HCT116 (cell line): ENCODE measurements around the gene GAS2. TPM values are rescaled to one million over a fixed set of nuclear protein-coding genes. Genes with fewer than 3 reads are reported as not detected.

Experiments used
- ATAC-seq: fragments of 200-7000 bp; cut with Tn5 transposase; 2 replicates; pipeline ENCODE4 v1.9.1; 2020; ENCODE audit warnings: mild to moderate bottlenecking, moderate library complexity
- BruUV-seq: library from RNA; stranded (reverse); fragments of 400-500 nt; replicated peaks from 2 replicates; lab custom pipeline; 2021; lab: Mats Ljungman, UMichigan
- CTCF ChIA-PET: fragments of 300-600 bp; sonication (Branson Sonifier 250); formaldehyde crosslinking; loops from one replicate; lab custom pipeline; 2021; ENCODE audit warnings: antibody characterized with exemption; lab: Charles Lee
- POLR2A ChIA-PET: fragments of 300-600, 350-600 bp; sonication (Branson Sonifier 250); formaldehyde crosslinking; loops from one replicate; lab custom pipeline; 2021; ENCODE audit warnings: antibody characterized with exemption; lab: Charles Lee
- RAD21 ChIA-PET, 2 experiments: fragments of 300-600 bp; sonication (Branson Sonifier 250); formaldehyde crosslinking; loops; one replicate each; lab custom pipeline; 2023; ENCODE audit warnings: low total read pairs in 2 of 2; ENCODE audit not compliant: uncharacterized antibody in 2 of 2, unreplicated experiment in 2 of 2, low non-redundant PET in 1 of 2; lab: Charles Lee
- DNase-seq: peaks from one replicate; pipeline ENCODE4 v3.0.0-alpha.2; 2010; ENCODE audit warnings: low read depth, low spot score
- H2AFZ ChIP-seq: fragments of 200-600 bp; shearing (Covaris generic), sonication (generic); 2 replicates; pipeline ENCODE4 v1.6.1; 2017; ENCODE audit warnings: low read depth, mixed run types, mixed read lengths, antibody characterized with exemption, low read length; ENCODE audit not compliant: poor library complexity, severe bottlenecking
- H3K27ac ChIP-seq: 2 replicates; pipeline ENCODE4 v1.5.1; 2012; ENCODE audit warnings: low read depth, low read length
- H3K27me3 ChIP-seq: fragments of 200-600 bp; sonication (generic); 2 replicates; pipeline ENCODE4 v1.6.1; 2016; ENCODE audit warnings: mixed run types, low read length, mixed read lengths; ENCODE audit not compliant: insufficient read depth
- H3K36me3 ChIP-seq, 2 experiments: fragments of 200-500 bp in 1 of 2; fragments of 200-600 bp in 1 of 2; sonication (Bioruptor generic) in 1 of 2; sonication (generic) in 1 of 2; 2 replicates each; pipeline versions ENCODE4 v1.5.1 to v1.6.1; 2014 to 2016; ENCODE audit warnings: low read length in 2 of 2, inconsistent platforms in 1 of 2, mixed read lengths in 1 of 2, mixed run types in 1 of 2; ENCODE audit not compliant: insufficient read depth in 2 of 2, control insufficient read depth in 1 of 2
- H3K4me1 ChIP-seq, 2 experiments: fragments of 200-600 bp in 1 of 2; sonication (generic) in 1 of 2; 2 replicates each; pipeline versions ENCODE4 v1.5.1 to v1.6.1; 2012 to 2017; ENCODE audit warnings: low read length in 2 of 2, inconsistent platforms in 1 of 2, mild to moderate bottlenecking in 1 of 2, mixed read lengths in 1 of 2, mixed run types in 1 of 2, moderate library complexity in 1 of 2; ENCODE audit not compliant: insufficient read depth in 2 of 2, control insufficient read depth in 1 of 2
- H3K4me2 ChIP-seq: fragments of 200-600 bp; sonication (generic); 2 replicates; pipeline ENCODE4 v1.6.1; 2017; ENCODE audit warnings: mixed run types, low read length, mixed read lengths
- H3K4me3 ChIP-seq, 2 experiments: fragments of 200-600 bp in 1 of 2; sonication (generic) in 1 of 2; replicated peaks in 1 of 2; 2 replicates each; pipeline ENCODE4 v1.5.1; 2011 to 2016; ENCODE audit warnings: low read length in 2 of 2, control low read depth in 1 of 2, low read depth in 1 of 2, mild to moderate bottlenecking in 1 of 2, mixed read lengths in 1 of 2, mixed run types in 1 of 2
- H3K79me2 ChIP-seq: fragments of 200-600 bp; sonication (generic); 2 replicates; pipeline ENCODE4 v1.6.1; 2017; ENCODE audit warnings: mild to moderate bottlenecking, mixed run types, low read length, moderate library complexity, mixed read lengths; ENCODE audit not compliant: insufficient read depth
- H3K9ac ChIP-seq: fragments of 200-600 bp; sonication (generic); 2 replicates; pipeline ENCODE4 v1.6.1; 2016; ENCODE audit warnings: low read length, mixed read lengths
- H3K9me2 ChIP-seq: fragments of 200-600 bp; sonication (generic), shearing (Covaris generic); 2 replicates; pipeline ENCODE4 v1.6.1; 2017; ENCODE audit warnings: mixed run types, mild to moderate bottlenecking, moderate library complexity; ENCODE audit not compliant: insufficient read depth
- H3K9me3 ChIP-seq, 2 experiments: fragments of 200-500 bp in 1 of 2; fragments of 200-600 bp in 1 of 2; sonication (Bioruptor generic) in 1 of 2; sonication (generic) in 1 of 2; 2 replicates each; pipeline ENCODE4 v1.6.1; 2014 to 2017; ENCODE audit warnings: low read length in 2 of 2, mixed read lengths in 2 of 2, inconsistent platforms in 1 of 2, low read depth in 1 of 2, mild to moderate bottlenecking in 1 of 2, mixed run types in 1 of 2, moderate library complexity in 1 of 2; ENCODE audit not compliant: control insufficient read depth in 1 of 2, insufficient read depth in 1 of 2
- H4K20me1 ChIP-seq: fragments of 200-600 bp; sonication (generic), shearing (Covaris generic); 2 replicates; pipeline ENCODE4 v1.6.1; 2017; ENCODE audit warnings: mixed run types, mild to moderate bottlenecking, moderate library complexity; ENCODE audit not compliant: insufficient read depth
- ATF3 ChIP-seq: IDR thresholded peaks from 2 replicates; pipeline ENCODE4 v1.6.1; 2012
- CBX3 ChIP-seq: IDR thresholded peaks from 2 replicates; pipeline ENCODE4 v1.6.1; 2012; ENCODE audit warnings: low read depth
- CEBPB ChIP-seq: IDR thresholded peaks from 2 replicates; pipeline ENCODE4 v1.6.1; 2012; ENCODE audit warnings: low read depth
- EGR1 ChIP-seq: IDR thresholded peaks from 2 replicates; pipeline ENCODE4 v1.6.1; 2012; ENCODE audit warnings: low read depth
- EZH2 ChIP-seq: fragments of 200-600 bp; sonication (generic); IDR thresholded peaks from 2 replicates; pipeline ENCODE4 v1.6.1; 2017; ENCODE audit warnings: antibody characterized with exemption, mixed run types
- RAD21 ChIP-seq: IDR thresholded peaks from 2 replicates; pipeline ENCODE4 v1.6.1; 2012; ENCODE audit warnings: low read depth, mild to moderate bottlenecking
- SIN3A ChIP-seq: IDR thresholded peaks from 2 replicates; pipeline ENCODE4 v1.6.1; 2012; ENCODE audit warnings: low read depth
- SP1 ChIP-seq: IDR thresholded peaks from 2 replicates; pipeline ENCODE4 v1.6.1; 2012; ENCODE audit warnings: low read depth
- TCF7L2 ChIP-seq: IDR thresholded peaks from 2 replicates; pipeline ENCODE4 v1.7.0; 2011; ENCODE audit warnings: borderline replicate concordance, inconsistent platforms; ENCODE audit not compliant: insufficient read depth, insufficient read length; ENCODE audit errors: extremely low read depth
- YY1 ChIP-seq: IDR thresholded peaks from 2 replicates; pipeline ENCODE4 v1.6.1; 2011; ENCODE audit warnings: low read length, low read depth, moderate library complexity, mild to moderate bottlenecking; ENCODE audit not compliant: insufficient replicate concordance; ENCODE audit errors: extremely low read depth
- ZFX ChIP-seq: fragments of 450-650 bp; IDR thresholded peaks from 2 replicates; pipeline ENCODE4 v1.6.1; 2017
- ZNF274 ChIP-seq: fragments of 200-500 bp; sonication (Bioruptor generic); IDR thresholded peaks from 2 replicates; pipeline ENCODE4 v1.6.1; 2014; ENCODE audit warnings: mild to moderate bottlenecking, low read depth, low read length, inconsistent platforms
- intact Hi-C: fragments of 100-400 bp; cut with micrococcal nuclease; formaldehyde crosslinking; loops from 2 replicates; pipeline ENCODE4 v1.10.0; 2022
- total RNA-seq: library from RNA; stranded (reverse); gene quantifications from one replicate; pipeline ENCODE4 v1.2.1, GENCODE V29; 2021; ENCODE audit not compliant: unreplicated experiment
- TF ChIP-seq, protein P1 (sequence below): IDR thresholded peaks from 2 replicates; pipeline ENCODE4 v1.6.1; 2012; ENCODE audit warnings: low read depth

The GAS2 gene
- total RNA-seq, 1 experiment from 2014 or later: not detected

DNA sequence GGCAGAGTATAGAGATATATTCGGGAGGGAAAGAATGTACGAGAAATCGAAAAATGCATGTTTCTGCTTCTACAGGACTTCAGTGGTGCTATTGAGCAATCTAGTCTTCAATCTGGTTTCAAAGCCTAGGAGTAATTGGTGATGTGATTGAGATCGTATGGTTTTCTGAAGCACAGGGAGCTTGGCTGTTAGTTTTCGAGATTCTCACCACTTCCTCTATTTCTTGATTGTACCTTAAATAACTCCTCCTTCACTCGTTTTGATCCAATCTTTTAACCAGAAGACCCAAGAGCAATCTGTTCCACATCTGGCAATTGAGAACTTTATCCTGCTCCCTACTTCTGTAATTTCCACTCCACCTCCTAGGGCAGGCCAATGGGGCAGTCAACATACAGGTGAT lies 193.3 kb downstream of the GAS2 start:
- Histone ChIP-seq H3K9ac (no peak overlapping the region), H3K27ac (no peak overlapping the region), H3K4me3 (no peak overlapping the region), H3K4me1 (no peaks in the 10 kb centered on the region), H3K27me3 (no peaks in the 10 kb centered on the region), H4K20me1 (no peaks in the 10 kb centered on the region), H3K9me2 (no peaks in the 10 kb centered on the region), H3K4me2 (no peak overlapping the region), H3K9me3 (no peaks in the 10 kb centered on the region), H2AFZ (no peak overlapping the region), H3K79me2 (no peaks in the 10 kb centered on the region), H3K36me3 (no peaks in the 10 kb centered on the region)
- DNase-seq (no peak), ATAC-seq (no peak)
- no TSS peak for BruUV-seq
- no peak for TF ChIP-seq SIN3A
- TF ChIP-seq CBX3: no peak
- intact Hi-C loops: no loop called here
- ChIA-PET CTCF (interaction anchor here (1.0 kb wide), 1 partner anchor 11 kb away, joined by 3 read pairs; no protein-coding TSS in a partner anchor), POLR2A (interaction anchor here (1.1 kb wide), 1 partner anchor 30 kb away, joined by 3 read pairs; the partner anchor contains the start of gene SVIP), RAD21 (no interaction called here)

GRCh38 chr11:22860241-22860640 lies 193.8 kb downstream of the GAS2 start, which contains the start of gene CCDC179:
Gene CCDC179 (minus strand): TSS chr11:22860474. CDS start chr11:22860421, 53 bp downstream.
- ChIA-PET POLR2A (no interaction called here), RAD21 (no interaction called here), CTCF (no interaction called here)
- no TSS peak for BruUV-seq
- ATAC-seq (peak; percentile 38; the same call in 1 of the 2 replicates), DNase-seq (no peak)
- Histone ChIP-seq H3K27ac (no peak within 1 kb of the TSS), H3K4me1 (no peaks in the 10 kb centered on the region), H3K79me2 (no peaks in the 10 kb centered on the region), H3K27me3 (no peaks in the 10 kb centered on the region), H3K4me3 (no peak within 1 kb of the TSS), H3K4me2 (no peak within 1 kb of the TSS), H3K9ac (no peak within 1 kb of the TSS), H2AFZ (no peak within 1 kb of the TSS), H4K20me1 (no peaks in the 10 kb centered on the region), H3K9me3 (no peaks in the 10 kb centered on the region), H3K36me3 (no peaks in the 10 kb centered on the region), H3K9me2 (no peaks in the 10 kb centered on the region)
- intact Hi-C loops: no loop called here
- TF ChIP-seq RAD21 (no peak), SP1 (no peak), CEBPB (no peak), ZFX (no peak), YY1 (no peak), EZH2 (no peak), ATF3 (no peak), EGR1 (no peak), SIN3A (no peak), ZNF274 (no peak), CBX3 (no peak), TCF7L2 (no peak)
- TF ChIP-seq, protein P1, sequence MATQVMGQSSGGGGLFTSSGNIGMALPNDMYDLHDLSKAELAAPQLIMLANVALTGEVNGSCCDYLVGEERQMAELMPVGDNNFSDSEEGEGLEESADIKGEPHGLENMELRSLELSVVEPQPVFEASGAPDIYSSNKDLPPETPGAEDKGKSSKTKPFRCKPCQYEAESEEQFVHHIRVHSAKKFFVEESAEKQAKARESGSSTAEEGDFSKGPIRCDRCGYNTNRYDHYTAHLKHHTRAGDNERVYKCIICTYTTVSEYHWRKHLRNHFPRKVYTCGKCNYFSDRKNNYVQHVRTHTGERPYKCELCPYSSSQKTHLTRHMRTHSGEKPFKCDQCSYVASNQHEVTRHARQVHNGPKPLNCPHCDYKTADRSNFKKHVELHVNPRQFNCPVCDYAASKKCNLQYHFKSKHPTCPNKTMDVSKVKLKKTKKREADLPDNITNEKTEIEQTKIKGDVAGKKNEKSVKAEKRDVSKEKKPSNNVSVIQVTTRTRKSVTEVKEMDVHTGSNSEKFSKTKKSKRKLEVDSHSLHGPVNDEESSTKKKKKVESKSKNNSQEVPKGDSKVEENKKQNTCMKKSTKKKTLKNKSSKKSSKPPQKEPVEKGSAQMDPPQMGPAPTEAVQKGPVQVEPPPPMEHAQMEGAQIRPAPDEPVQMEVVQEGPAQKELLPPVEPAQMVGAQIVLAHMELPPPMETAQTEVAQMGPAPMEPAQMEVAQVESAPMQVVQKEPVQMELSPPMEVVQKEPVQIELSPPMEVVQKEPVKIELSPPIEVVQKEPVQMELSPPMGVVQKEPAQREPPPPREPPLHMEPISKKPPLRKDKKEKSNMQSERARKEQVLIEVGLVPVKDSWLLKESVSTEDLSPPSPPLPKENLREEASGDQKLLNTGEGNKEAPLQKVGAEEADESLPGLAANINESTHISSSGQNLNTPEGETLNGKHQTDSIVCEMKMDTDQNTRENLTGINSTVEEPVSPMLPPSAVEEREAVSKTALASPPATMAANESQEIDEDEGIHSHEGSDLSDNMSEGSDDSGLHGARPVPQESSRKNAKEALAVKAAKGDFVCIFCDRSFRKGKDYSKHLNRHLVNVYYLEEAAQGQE: no peak
